ENCODE measurements around the gene CCDC34.

Gene CCDC34

DNA sequence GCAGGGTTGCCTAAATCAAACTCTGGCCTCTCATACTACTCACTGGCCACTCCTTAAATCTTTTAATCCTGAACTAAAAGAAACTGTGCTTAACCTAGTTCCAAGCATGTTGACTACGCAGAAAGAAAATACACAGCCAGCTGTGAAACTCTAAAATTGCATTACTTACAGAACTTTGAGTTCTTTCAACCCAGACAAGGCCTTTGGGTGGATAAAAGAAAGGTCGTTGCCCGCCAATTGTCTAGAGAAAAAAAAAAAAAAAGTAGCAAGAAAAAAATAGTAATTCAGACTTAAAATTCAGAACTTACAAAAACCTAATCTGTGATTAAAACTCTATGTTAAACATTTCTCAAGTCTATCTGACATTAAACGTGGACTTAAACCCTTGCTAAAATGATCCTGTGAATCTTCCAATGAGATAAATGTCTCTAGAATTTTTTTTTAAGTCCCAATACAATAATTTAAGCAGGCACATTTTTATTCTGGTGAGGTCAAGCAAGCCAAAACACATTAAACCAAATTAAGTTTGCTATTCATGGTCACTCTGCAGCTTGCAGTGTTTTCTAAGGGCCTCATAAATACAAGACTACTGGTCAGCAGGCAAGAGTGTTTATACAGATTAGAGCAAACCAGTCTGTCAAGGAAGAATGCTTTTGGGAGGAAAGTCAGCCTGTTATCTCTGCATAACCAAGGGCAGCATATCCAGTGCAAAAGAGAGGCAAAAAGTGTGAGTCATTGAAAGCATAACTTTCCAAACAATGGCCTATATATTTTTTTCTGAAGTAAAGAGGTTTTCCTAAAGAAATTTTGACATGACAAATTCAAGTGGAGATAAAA, 29.5 kb upstream of the CCDC34 start:
- no peak for DNase-seq

DNA sequence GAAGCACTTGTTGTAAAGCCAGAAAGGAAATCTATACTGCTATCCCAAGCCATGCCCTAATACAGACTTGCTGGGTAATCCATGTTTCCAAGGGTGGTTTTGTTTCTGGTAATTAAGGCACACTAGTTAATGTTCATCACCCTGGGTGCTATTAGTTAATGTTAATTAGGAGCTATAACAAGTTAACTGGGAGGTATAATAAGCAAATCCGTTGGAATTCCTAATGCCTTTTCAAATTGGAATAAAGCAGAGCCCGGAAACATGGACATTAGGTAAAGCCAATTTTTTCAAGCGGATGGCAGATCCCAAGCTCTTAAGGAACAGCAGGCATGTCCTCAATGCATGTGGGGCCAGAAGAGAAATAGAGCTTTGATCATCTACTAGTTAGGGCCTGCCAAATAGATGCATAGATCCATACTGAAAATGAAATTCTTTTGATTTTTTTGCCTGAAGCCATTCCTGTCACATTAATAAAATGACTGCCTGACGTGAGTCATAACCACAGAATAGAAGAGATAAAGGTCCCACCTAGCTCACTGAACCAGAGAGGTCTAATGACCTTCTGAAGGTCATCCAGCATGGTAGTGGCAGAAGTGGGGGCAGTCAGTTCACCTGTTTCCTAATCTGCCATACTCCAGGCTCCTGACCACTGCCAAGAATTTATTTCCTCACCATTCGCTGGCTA, 28.5 kb upstream of the CCDC34 start:
- no peak for DNase-seq

- no peak for DNase-seq
Observed at GRCh38 chr11:27390318-27391295, 27.6 kb upstream of the CCDC34 start.

- no peak for DNase-seq
Observed at GRCh38 chr11:27388869-27389268, 25.9 kb upstream of the CCDC34 start.

GRCh38 chr11:27388001-27388400, 25.0 kb upstream of the CCDC34 start:
- DNase-seq: no peak

DNA sequence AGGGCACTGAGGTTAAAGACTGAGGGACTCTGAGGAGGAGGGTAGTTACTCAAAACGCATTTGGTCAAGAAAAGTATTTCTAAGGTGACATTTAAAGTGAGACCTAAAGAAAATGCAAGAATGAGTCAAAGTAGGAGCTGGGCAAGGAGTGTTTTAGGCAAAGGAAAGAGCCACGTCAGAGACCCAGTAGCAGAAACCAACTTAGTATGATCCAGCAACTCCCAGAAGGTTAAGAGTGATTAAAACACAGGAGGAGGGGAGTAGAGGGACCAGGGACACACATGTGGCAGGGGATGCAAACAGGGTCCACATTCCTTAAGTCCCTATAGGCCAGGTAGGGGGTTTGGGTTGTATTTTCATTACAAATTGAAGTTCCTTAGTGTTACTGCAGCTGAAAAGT, 24.3 kb upstream of the CCDC34 start:
- no peak for DNase-seq

- no peak for DNase-seq
Observed at GRCh38 chr11:27386181-27386845, 23.3 kb upstream of the CCDC34 start.

DNA sequence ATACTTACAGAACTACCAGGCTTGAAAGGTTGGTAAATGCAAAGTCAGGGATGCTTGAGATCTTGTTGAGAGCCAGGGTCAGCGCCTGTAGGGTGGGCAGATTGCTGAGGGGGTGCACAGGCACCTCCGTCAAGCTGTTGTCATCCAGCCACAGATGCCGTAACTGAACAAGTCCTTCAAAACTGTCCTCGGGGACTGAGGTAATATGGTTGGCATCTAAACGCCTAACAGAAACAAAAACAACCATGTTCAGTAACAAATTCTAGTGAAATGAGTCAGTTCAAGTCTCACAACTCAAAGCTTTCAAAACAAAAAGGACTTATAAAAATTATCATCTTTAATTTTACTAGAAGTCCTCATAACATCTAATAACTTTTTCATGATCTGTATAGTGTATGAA, 22.2 kb upstream of the CCDC34 start:
- no peak for DNase-seq

DNA sequence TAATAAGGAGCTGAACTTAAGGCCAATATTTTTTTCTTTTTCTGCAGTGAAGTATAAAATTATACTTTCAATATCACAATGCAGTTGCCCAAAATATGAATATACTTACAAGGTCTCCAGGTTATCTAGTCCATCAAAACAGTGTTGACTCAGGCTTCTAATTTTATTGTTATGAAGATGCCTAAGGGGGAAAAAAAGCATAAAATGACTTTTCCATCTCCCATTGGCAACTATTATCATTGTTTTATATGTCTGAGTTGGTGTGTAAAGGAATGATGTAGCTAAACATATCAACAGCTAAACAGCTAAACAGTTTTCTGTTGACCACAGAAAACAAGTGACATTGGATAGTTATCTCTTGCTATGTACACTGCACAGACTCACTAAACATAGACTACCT, 21.2 kb upstream of the CCDC34 start:
- DNase-seq: no peak

- DNase-seq: no peak
Observed at GRCh38 chr11:27383645-27384044, 20.6 kb upstream of the CCDC34 start.

GRCh38 chr11:27381238-27381666, 18.2 kb upstream of the CCDC34 start:
- no peak for DNase-seq

DNA sequence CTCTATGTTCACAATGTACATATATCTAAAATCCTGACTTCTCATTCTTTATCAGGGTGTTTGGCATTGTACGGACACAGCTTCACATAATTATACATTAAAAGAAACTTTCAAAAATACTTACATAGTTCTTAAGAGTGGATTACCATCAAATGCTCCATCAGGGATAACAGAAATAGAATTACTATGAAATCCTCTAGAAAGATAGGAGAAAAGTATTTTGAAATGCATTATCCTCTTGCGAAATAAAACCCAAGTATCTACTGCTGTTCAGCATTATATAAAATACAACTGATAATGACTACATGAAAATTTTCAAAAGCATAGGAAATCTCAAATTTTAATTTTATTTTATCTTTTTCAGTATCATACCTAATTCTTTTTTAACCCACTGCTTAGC, 17.8 kb upstream of the CCDC34 start:
- no peak for DNase-seq

DNA sequence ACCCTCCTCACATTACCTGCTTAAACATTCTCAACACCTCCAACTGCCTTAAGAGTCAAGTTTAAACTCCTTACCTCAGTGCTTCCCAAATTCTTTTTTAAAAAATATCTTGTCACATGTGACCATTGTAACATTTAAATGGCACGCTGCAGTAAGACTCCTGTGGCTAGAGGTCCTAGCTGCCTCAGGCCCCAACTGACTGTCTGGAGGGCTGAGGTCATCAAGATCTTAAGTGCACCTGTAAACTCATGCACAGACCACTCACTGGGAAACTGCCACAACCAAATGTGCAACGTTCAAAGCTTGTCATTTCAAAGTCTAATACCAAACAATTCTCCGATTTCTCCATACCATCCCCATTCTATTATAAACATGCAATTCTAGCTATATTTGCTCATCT, 16.4 kb upstream of the CCDC34 start:
- DNase-seq: no peak

- no peak for DNase-seq
Observed at GRCh38 chr11:27375370-27375769, 12.4 kb upstream of the CCDC34 start.

DNA sequence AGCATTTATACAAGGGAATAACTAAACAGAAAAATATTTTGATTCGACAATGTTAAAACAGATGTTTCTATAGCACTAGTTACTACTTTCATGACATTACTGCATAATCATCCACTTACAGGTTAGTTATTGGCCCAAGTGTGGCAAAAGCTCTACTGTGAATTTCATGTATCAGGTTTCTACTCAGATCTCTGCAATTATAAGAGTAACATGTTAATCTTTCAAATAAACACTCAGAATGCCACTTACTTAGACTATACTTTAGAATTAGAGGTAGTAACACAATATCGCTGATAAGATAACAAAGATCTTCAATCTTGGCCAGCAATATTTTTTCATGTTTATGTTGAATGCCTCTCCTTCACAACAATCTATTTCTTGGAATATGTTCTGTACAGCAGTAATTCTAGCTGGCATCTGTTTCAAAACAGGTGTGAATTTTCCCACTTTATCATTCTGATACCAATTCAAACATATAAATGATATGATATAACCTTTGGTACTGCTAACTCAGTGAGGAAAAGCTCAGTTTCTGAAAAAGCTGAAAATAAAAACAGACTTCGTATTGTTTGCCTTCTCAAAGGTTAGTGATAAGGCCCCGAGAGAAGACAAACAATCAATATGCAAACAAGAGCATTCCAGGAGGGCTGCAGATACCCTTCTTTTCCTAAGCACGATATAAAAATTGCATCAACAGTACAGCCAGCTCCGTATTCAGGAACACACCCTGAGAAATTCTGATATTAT, 11.0 kb upstream of the CCDC34 start:
- no peak for DNase-seq

DNA sequence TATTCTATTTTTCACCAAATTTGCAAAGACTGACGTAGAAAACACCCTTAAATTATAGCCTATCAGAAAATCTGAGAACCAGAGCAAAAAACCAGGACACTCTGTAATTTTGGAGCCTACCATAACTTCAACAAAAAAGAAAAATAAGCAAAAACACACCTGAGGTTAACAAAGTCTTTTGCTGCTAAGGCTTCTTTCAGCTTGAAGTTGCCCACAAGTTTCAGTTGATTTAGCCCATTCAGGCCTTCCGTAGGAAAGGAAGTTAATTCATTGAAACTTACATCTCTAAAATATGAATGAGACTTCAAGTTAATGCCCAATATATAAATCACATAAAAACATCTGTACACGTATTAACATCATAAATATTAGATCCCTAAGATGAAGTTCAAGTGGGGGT, 10.4 kb upstream of the CCDC34 start:
- no peak for DNase-seq

DNA sequence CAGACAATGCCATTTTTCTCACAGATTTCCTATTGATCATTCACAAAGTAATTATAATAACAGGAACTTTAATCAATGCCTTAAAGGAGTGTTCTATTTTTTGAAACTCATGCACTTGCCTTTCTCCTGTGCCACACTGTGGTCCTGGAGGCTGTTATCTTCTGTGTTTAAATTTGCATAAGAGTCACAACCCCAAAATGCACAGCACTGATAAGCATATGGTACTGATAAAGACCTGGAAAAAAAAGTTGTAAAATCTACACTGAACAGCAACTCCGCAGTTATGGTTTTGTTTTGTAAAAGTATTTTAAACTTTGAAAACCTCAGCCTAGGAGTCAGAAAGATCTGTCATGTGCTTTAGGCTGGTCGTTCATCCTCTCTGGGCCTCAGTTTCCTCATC, 9.1 kb upstream of the CCDC34 start:
- DNase-seq: no peak

GRCh38 chr11:27371489-27371888, 8.5 kb upstream of the CCDC34 start:
- no peak for DNase-seq

GRCh38 chr11:27370374-27370773, 7.4 kb upstream of the CCDC34 start:
- DNase-seq: no peak

- DNase-seq: no peak
Observed at GRCh38 chr11:27367881-27368280, 4.9 kb upstream of the CCDC34 start.

DNA sequence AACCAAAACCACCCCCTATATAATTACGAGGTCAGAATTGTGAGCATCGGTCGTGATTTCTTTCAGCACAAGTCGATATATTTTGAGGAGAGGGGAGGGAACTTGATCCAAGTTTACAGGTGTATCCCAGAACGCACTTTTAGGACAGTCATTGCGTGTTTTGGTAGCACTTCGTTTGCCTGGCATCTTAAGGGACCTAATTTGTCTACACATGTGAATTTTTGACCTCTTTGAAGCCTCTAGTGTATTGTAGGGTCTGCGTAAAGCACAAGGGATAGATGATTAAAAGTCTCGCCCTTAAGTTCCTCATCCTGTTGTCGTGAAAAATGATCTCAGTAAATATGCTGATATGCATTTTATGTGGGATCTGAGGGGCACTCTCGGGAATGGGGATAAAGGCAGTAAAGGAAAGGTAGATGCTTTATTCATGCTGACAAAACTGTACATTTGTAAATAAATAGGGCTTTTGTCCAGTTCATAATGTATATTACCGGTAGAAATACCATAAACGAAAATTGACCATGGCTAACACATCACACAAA, 632 bp upstream of the CCDC34 start:
- no peak for DNase-seq

All from CD4-positive, alpha-beta T cell treated with Interleukin-15 for 1 hour (primary cell).